A673 (cell line): ENCODE measurements around the gene SERTAD1. TPM values are rescaled to one million over a fixed set of nuclear protein-coding genes. Genes with fewer than 3 reads are reported as not detected.

Experiments
- BruUV-seq: library from RNA; stranded (reverse); fragments of 400-500 nt; replicated peaks from 2 replicates; lab custom pipeline; 2021; lab: Mats Ljungman, UMichigan
- CTCF ChIA-PET: fragments of 300-600 bp; sonication (Branson Sonifier 250); formaldehyde crosslinking; loops from one replicate; lab custom pipeline; 2022; ENCODE audit warnings: antibody characterized with exemption; lab: Charles Lee
- POLR2A ChIA-PET: fragments of 300-600 bp; sonication (Branson Sonifier 250); formaldehyde crosslinking; loops from one replicate; lab custom pipeline; 2022; ENCODE audit warnings: antibody characterized with exemption; ENCODE audit not compliant: low non-redundant PET; lab: Charles Lee
- DNase-seq: peaks from one replicate; pipeline ENCODE4 v3.0.0-alpha.2; 2015; ENCODE audit warnings: low spot score
- H3K27ac ChIP-seq: fragments of 200-600 bp; sonication (generic); 2 replicates; pipeline ENCODE4 v1.5.1; 2016; ENCODE audit warnings: mixed run types, low read depth, mild to moderate bottlenecking, mixed read lengths, antibody characterized with exemption, low read length; ENCODE audit not compliant: poor library complexity, severe bottlenecking
- H3K27me3 ChIP-seq: fragments of 200-600 bp; sonication (generic); replicated peaks from 2 replicates; pipeline ENCODE4 v1.6.1; 2017; ENCODE audit warnings: mixed run types, low read depth, mild to moderate bottlenecking, mixed read lengths, antibody characterized with exemption, low read length; ENCODE audit not compliant: insufficient read depth, poor library complexity
- H3K36me3 ChIP-seq: fragments of 200-600 bp; sonication (generic); 2 replicates; pipeline ENCODE4 v1.6.1; 2016; ENCODE audit warnings: mixed run types, mild to moderate bottlenecking, mixed read lengths, antibody characterized with exemption, low read length; ENCODE audit not compliant: insufficient read depth, poor library complexity, severe bottlenecking
- H3K4me1 ChIP-seq: fragments of 200-600 bp; sonication (generic); 2 replicates; pipeline ENCODE4 v1.6.1; 2017; ENCODE audit warnings: mixed run types, mild to moderate bottlenecking, mixed read lengths, antibody characterized with exemption, low read length; ENCODE audit not compliant: insufficient read depth, poor library complexity, severe bottlenecking
- H3K4me3 ChIP-seq: fragments of 200-600 bp; sonication (generic); 2 replicates; pipeline ENCODE4 v1.5.1; 2016; ENCODE audit warnings: low read depth, mixed run types, mild to moderate bottlenecking, mixed read lengths, low read length; ENCODE audit not compliant: poor library complexity, severe bottlenecking
- H3K9me3 ChIP-seq: fragments of 200-600 bp; sonication (generic); 2 replicates; pipeline ENCODE4 v1.6.1; 2016; ENCODE audit warnings: mixed run types, low read depth, mild to moderate bottlenecking, mixed read lengths, antibody characterized with exemption, low read length; ENCODE audit not compliant: poor library complexity, severe bottlenecking
- CTCF ChIP-seq: fragments of 300-800, 200-600 bp; sonication (generic); conservative IDR thresholded peaks from 2 replicates; pipeline ENCODE4 v1.5.1; 2017; ENCODE audit warnings: low read depth, mild to moderate bottlenecking, antibody characterized with exemption, low read length, moderate library complexity, mixed read lengths
- EZH2 ChIP-seq: fragments of 200-600 bp; sonication (generic); IDR thresholded peaks from 2 replicates; pipeline ENCODE4 v1.6.1; 2017; ENCODE audit warnings: borderline replicate concordance, low read depth, mild to moderate bottlenecking, mixed read lengths, antibody characterized with exemption, low read length; ENCODE audit not compliant: poor library complexity, severe bottlenecking
- intact Hi-C: fragments of 100-400 bp; cut with micrococcal nuclease; formaldehyde crosslinking; loops from one replicate; pipeline ENCODE4 v1.10.0; 2022; ENCODE audit not compliant: unreplicated experiment
- total RNA-seq: library from RNA; stranded (reverse); gene quantifications from 2 replicates; pipeline ENCODE4 v1.2.3, GENCODE V29; 2021

Gene SERTAD1
- total RNA-seq, 1 experiment from 2014 or later = 16.5 TPM

- BruUV-seq = no TSS peak
- Histone ChIP-seq H3K27me3 (no peaks in the 10 kb centered on the region), H3K27ac (no peak overlapping the region), H3K9me3 (no peaks in the 10 kb centered on the region), H3K4me1 (peaks cover 11% of the 10 kb centered on the region), H3K4me3 (no peak overlapping the region), H3K36me3 (no peaks in the 10 kb centered on the region)
- ChIA-PET POLR2A (no interaction called here), CTCF (no interaction called here)
- intact Hi-C loops = no loop called here
- DNase-seq = no peak
- TF ChIP-seq EZH2 (no peak), CTCF (no peak)
Measured at GRCh38 chr19:40416918-40417642, 8.7 kb downstream of the SERTAD1 start.

GRCh38 chr19:40415768-40416167 is 10.0 kb downstream of the SERTAD1 start:
- no peaks in the 10 kb centered on the region for H3K9me3 ChIP-seq
- no TSS peak for BruUV-seq
- no peak overlapping the region for H3K4me3 ChIP-seq
- H3K27me3 ChIP-seq = no peaks in the 10 kb centered on the region
- peaks cover 5% of the 10 kb centered on the region for H3K4me1 ChIP-seq
- no peak for DNase-seq
- CTCF ChIA-PET = no interaction called here
- POLR2A ChIA-PET = interaction anchor here (0.6 kb wide), 1 partner anchor 68 kb away, joined by 3 read pairs; no protein-coding TSS in a partner anchor
- TF ChIP-seq EZH2 (no peak), CTCF (no peak)
- no peaks in the 10 kb centered on the region for H3K36me3 ChIP-seq
- intact Hi-C loops = no loop called here
- no peak overlapping the region for H3K27ac ChIP-seq

- intact Hi-C loops = no loop called here
- ChIA-PET POLR2A (no interaction called here), CTCF (no interaction called here)
- BruUV-seq = no TSS peak
- Histone ChIP-seq H3K36me3 (no peaks in the 10 kb centered on the region), H3K9me3 (no peaks in the 10 kb centered on the region), H3K27ac (no peak overlapping the region), H3K4me1 (peaks cover 5% of the 10 kb centered on the region), H3K4me3 (no peak overlapping the region), H3K27me3 (no peaks in the 10 kb centered on the region)
- DNase-seq = no peak
- no peak for TF ChIP-seq EZH2
- no peak for TF ChIP-seq CTCF
Measured at GRCh38 chr19:40414542-40415535, 11.0 kb downstream of the SERTAD1 start.
